HepG2 (cell line): Measurements from ENCODE around the gene NADK2.

Experiments used
- NBN ChIP-seq: fragments of 450-650 bp; conservative IDR thresholded peaks from 2 replicates; pipeline ENCODE4 v1.6.1; 2017
- TF ChIP-seq, protein P1 (sequence below): sonication (generic); formaldehyde crosslinking; IDR thresholded peaks from 2 replicates; pipeline ENCODE4 v1.4.0; 2020; ENCODE audit warnings: mild to moderate bottlenecking, missing genetic modification reagents

- TF ChIP-seq NBN = no peak
- TF ChIP-seq, protein P1, sequence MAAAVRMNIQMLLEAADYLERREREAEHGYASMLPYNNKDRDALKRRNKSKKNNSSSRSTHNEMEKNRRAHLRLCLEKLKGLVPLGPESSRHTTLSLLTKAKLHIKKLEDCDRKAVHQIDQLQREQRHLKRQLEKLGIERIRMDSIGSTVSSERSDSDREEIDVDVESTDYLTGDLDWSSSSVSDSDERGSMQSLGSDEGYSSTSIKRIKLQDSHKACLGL = no peak
Measured at GRCh38 chr5:36206913-36207312, 34.8 kb downstream of the NADK2 start.
